DND-41 (cell line): ENCODE measurements around the gene RIBC2.

Experiments used
- ATAC-seq: fragments of 200-7000 bp; cut with Tn5 transposase; 3 replicates; pipeline ENCODE4 v1.9.1; 2021; ENCODE audit warnings: low read depth; ENCODE audit not compliant: insufficient read depth
- DNase-seq: peaks from one replicate; pipeline ENCODE4 v3.0.0-alpha.2; 2020
- H2AFZ ChIP-seq: 2 replicates; pipeline ENCODE4 v1.6.0; 2012; ENCODE audit warnings: low read depth, low read length
- H3K27ac ChIP-seq: 2 replicates; pipeline ENCODE4 v1.5.1; 2012; ENCODE audit warnings: low read length, inconsistent platforms
- H3K27me3 ChIP-seq: fragments of 200-600 bp; sonication (generic); 2 replicates; pipeline ENCODE4 v1.6.0; 2012; ENCODE audit warnings: low read length, mild to moderate bottlenecking, inconsistent platforms; ENCODE audit not compliant: insufficient read depth, poor library complexity
- H3K36me3 ChIP-seq: 2 replicates; pipeline ENCODE4 v1.5.1; 2012; ENCODE audit warnings: low read length, inconsistent platforms; ENCODE audit not compliant: insufficient read depth
- H3K4me1 ChIP-seq: 2 replicates; pipeline ENCODE4 v1.5.1; 2012; ENCODE audit warnings: mild to moderate bottlenecking, low read length; ENCODE audit not compliant: insufficient read depth
- H3K4me2 ChIP-seq: 2 replicates; pipeline ENCODE4 v1.6.0; 2012; ENCODE audit warnings: mild to moderate bottlenecking, moderate library complexity, low read length, inconsistent platforms; ENCODE audit not compliant: insufficient read depth
- H3K4me3 ChIP-seq, 2 experiments: fragments of 200-600 bp in 1 of 2; shearing (Covaris generic) in 1 of 2; 2 replicates each; pipeline ENCODE4 v1.5.1; 2012 to 2016; ENCODE audit warnings: inconsistent platforms in 2 of 2, low read length in 2 of 2, mild to moderate bottlenecking in 2 of 2, low read depth in 1 of 2, moderate library complexity in 1 of 2
- H3K79me2 ChIP-seq: 2 replicates; pipeline ENCODE4 v1.6.0; 2012; ENCODE audit warnings: low read length, inconsistent platforms; ENCODE audit not compliant: insufficient read depth
- H3K9ac ChIP-seq: 2 replicates; pipeline ENCODE4 v1.6.0; 2012; ENCODE audit warnings: low read depth, mild to moderate bottlenecking, inconsistent platforms, low read length, moderate library complexity
- H3K9me3 ChIP-seq: 2 replicates; pipeline ENCODE4 v1.5.1; 2012; ENCODE audit warnings: low read length, moderate library complexity, mild to moderate bottlenecking, inconsistent platforms; ENCODE audit not compliant: insufficient read depth, severe bottlenecking
- H4K20me1 ChIP-seq: 2 replicates; pipeline ENCODE4 v1.6.0; 2012; ENCODE audit warnings: low read length; ENCODE audit not compliant: insufficient read depth
- EZH2 ChIP-seq: IDR thresholded peaks from 3 replicates; pipeline ENCODE4 v1.6.1; 2012; ENCODE audit warnings: borderline replicate concordance, low read depth, mild to moderate bottlenecking, moderate library complexity, low read length, inconsistent platforms; ENCODE audit not compliant: severe bottlenecking
- TF ChIP-seq, protein P1 (sequence below): IDR thresholded peaks from 2 replicates; pipeline ENCODE4 v1.5.1; 2012; ENCODE audit warnings: borderline replicate concordance, low read length, moderate library complexity, mild to moderate bottlenecking; ENCODE audit not compliant: poor library complexity, severe bottlenecking; ENCODE audit errors: extremely low read depth

The RIBC2 gene

DNA sequence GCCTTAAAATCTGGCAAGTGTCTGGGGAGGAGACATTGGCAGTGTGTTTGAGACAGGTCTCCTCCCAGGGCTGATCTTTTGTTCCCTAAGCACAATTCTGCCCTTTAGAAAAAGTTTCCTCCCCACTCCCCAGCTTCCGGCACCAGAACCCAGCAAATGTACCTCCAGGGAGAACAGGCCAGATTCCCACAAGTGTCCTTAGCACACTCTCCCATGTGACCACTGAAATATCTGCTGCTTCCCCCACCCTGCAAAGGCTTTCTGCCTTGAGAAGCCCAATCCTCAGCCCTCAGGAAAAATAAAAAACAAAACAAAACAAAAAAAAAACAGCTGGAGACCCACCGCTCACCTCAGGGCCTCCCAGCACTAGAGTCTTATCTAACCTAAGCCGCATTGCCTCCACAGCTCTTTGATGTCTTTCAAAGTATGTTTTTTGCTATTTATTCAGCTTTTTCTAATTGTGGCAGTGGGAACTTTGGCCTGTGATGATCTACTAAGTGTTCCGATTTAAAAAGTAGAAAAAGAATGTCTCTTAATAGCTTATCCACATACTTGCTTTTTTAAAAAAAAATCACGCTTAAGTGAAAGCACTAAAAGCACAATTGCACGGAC is 60.2 kb downstream of the RIBC2 start:
- Histone ChIP-seq H3K9ac (no peak overlapping the region), H4K20me1 (no peaks in the 10 kb centered on the region; the same call in 1 of the 2 replicates), H3K79me2 (no peaks in the 10 kb centered on the region), H3K36me3 (no peaks in the 10 kb centered on the region), H2AFZ (no peak overlapping the region), H3K4me1 (no peaks in the 10 kb centered on the region), H3K9me3 (no peaks in the 10 kb centered on the region), H3K4me2 (no peak overlapping the region), H3K27me3 (no peaks in the 10 kb centered on the region), H3K4me3 (no peak overlapping the region), H3K27ac (no peak overlapping the region)
- TF ChIP-seq, protein P1, sequence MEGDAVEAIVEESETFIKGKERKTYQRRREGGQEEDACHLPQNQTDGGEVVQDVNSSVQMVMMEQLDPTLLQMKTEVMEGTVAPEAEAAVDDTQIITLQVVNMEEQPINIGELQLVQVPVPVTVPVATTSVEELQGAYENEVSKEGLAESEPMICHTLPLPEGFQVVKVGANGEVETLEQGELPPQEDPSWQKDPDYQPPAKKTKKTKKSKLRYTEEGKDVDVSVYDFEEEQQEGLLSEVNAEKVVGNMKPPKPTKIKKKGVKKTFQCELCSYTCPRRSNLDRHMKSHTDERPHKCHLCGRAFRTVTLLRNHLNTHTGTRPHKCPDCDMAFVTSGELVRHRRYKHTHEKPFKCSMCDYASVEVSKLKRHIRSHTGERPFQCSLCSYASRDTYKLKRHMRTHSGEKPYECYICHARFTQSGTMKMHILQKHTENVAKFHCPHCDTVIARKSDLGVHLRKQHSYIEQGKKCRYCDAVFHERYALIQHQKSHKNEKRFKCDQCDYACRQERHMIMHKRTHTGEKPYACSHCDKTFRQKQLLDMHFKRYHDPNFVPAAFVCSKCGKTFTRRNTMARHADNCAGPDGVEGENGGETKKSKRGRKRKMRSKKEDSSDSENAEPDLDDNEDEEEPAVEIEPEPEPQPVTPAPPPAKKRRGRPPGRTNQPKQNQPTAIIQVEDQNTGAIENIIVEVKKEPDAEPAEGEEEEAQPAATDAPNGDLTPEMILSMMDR = no peak
- no peak for TF ChIP-seq EZH2
- DNase-seq = no peak
- ATAC-seq = no peak

DNA sequence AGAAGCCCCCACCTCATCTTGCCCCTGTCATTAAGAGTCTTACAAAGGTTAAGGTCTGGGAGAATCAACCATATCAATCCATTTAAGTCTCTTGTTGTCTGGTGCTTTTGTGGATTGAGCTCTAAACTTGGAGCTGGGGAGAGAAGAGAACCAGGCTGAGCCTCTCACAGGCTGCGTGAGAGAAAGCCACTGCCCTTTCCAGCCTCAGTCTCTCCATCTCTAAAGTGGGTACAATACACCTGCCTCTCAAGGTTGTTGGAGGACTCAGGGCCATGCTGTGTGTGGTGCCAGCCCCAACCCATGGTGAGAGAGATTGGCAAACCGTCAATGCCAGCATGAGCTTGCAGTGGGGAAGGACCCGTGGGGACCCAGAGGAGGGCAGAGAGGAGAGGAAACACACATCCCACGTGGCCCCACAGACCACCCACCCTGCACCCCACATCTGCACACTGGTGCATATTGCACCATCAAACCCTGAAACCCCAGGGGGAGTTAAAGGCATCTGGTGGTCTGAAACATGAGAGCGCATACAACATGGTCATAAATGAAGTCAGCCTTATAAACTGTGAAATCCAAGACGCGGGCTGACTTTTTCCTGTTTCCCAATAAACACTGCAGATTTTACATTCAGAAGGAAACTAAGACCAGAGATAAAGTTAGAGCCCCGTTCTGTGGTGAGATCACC is 61.7 kb downstream of the RIBC2 start:
- Histone ChIP-seq H4K20me1 (no peaks in the 10 kb centered on the region; the same call in 1 of the 2 replicates), H3K4me2 (no peak overlapping the region), H3K4me3 (no peak overlapping the region), H3K79me2 (no peaks in the 10 kb centered on the region), H3K9ac (no peak overlapping the region), H3K27me3 (no peaks in the 10 kb centered on the region), H2AFZ (no peak overlapping the region), H3K4me1 (no peaks in the 10 kb centered on the region), H3K27ac (no peak overlapping the region), H3K36me3 (no peaks in the 10 kb centered on the region), H3K9me3 (no peaks in the 10 kb centered on the region)
- ATAC-seq = no peak
- no peak for DNase-seq
- TF ChIP-seq, protein P1 = no peak
- no peak for TF ChIP-seq EZH2

DNA sequence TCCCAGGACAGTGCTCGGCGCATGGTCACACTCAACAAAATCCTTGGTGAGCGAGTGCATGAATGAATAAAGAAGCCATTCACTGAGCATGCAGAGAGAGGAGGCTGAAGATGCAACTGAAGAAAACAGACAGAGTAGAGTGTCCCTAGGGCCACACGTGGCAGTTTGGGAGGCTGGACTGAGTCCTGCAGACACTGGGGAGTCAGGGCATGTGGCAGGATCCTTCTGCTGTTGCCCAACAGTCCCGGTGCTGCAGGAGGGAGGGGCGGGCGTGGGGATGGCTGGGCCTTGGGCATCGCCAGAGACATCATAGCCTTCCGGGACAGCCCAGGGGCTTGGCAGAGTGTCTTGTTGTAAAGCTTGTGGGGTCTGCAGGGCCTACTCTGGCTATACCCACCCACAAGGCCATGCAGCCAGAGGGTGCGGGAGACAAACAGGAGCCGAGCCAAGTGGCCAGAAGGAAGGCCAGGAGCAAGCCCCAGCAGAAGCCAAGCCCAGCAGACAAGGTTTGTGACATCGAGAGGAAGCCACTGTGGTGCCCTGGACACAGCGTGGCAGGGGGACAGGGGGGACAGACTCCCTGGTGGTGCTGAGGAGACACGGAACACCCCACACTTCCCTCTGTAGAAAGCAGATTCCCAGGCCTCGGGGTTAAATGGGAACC is 62.5 kb downstream of the RIBC2 start:
- no peak overlapping the region for H3K27ac ChIP-seq
- no peaks in the 10 kb centered on the region; the same call in 1 of the 2 replicates for H4K20me1 ChIP-seq
- TF ChIP-seq EZH2 = no peak
- TF ChIP-seq, protein P1 = no peak
- no peaks in the 10 kb centered on the region for H3K79me2 ChIP-seq
- no peak overlapping the region for H2AFZ ChIP-seq
- no peaks in the 10 kb centered on the region for H3K36me3 ChIP-seq
- no peaks in the 10 kb centered on the region for H3K4me1 ChIP-seq
- H3K9me3 ChIP-seq = no peaks in the 10 kb centered on the region
- H3K4me3 ChIP-seq = no peak overlapping the region
- ATAC-seq (no peak), DNase-seq (no peak)
- no peak overlapping the region for H3K9ac ChIP-seq
- no peak overlapping the region for H3K4me2 ChIP-seq
- no peaks in the 10 kb centered on the region for H3K27me3 ChIP-seq
